HCT116 (cell line): ENCODE measurements around the gene DMD. TPM values are rescaled to one million over a fixed set of nuclear protein-coding genes. Genes with fewer than 3 reads are reported as not detected.

ENCODE experiments used
- ATAC-seq: fragments of 200-7000 bp; cut with Tn5 transposase; 2 replicates; pipeline ENCODE4 v1.9.1; 2020; ENCODE audit warnings: mild to moderate bottlenecking, moderate library complexity
- BruUV-seq: library from RNA; stranded (reverse); fragments of 400-500 nt; replicated peaks from 2 replicates; lab custom pipeline; 2021; lab: Mats Ljungman, UMichigan
- CTCF ChIA-PET: fragments of 300-600 bp; sonication (Branson Sonifier 250); formaldehyde crosslinking; loops from one replicate; lab custom pipeline; 2021; ENCODE audit warnings: antibody characterized with exemption; lab: Charles Lee
- POLR2A ChIA-PET: fragments of 300-600, 350-600 bp; sonication (Branson Sonifier 250); formaldehyde crosslinking; loops from one replicate; lab custom pipeline; 2021; ENCODE audit warnings: antibody characterized with exemption; lab: Charles Lee
- RAD21 ChIA-PET, 2 experiments: fragments of 300-600 bp; sonication (Branson Sonifier 250); formaldehyde crosslinking; loops; one replicate each; lab custom pipeline; 2023; ENCODE audit warnings: low total read pairs in 2 of 2; ENCODE audit not compliant: uncharacterized antibody in 2 of 2, unreplicated experiment in 2 of 2, low non-redundant PET in 1 of 2; lab: Charles Lee
- DNase-seq: peaks from one replicate; pipeline ENCODE4 v3.0.0-alpha.2; 2010; ENCODE audit warnings: low read depth, low spot score
- H2AFZ ChIP-seq: fragments of 200-600 bp; shearing (Covaris generic), sonication (generic); 2 replicates; pipeline ENCODE4 v1.6.1; 2017; ENCODE audit warnings: low read depth, mixed run types, mixed read lengths, antibody characterized with exemption, low read length; ENCODE audit not compliant: poor library complexity, severe bottlenecking
- H3K27ac ChIP-seq: 2 replicates; pipeline ENCODE4 v1.5.1; 2012; ENCODE audit warnings: low read depth, low read length
- H3K27me3 ChIP-seq: fragments of 200-600 bp; sonication (generic); 2 replicates; pipeline ENCODE4 v1.6.1; 2016; ENCODE audit warnings: mixed run types, low read length, mixed read lengths; ENCODE audit not compliant: insufficient read depth
- H3K36me3 ChIP-seq, 2 experiments: fragments of 200-500 bp in 1 of 2; fragments of 200-600 bp in 1 of 2; sonication (Bioruptor generic) in 1 of 2; sonication (generic) in 1 of 2; 2 replicates each; pipeline versions ENCODE4 v1.5.1 to v1.6.1; 2014 to 2016; ENCODE audit warnings: low read length in 2 of 2, inconsistent platforms in 1 of 2, mixed read lengths in 1 of 2, mixed run types in 1 of 2; ENCODE audit not compliant: insufficient read depth in 2 of 2, control insufficient read depth in 1 of 2
- H3K4me1 ChIP-seq, 2 experiments: fragments of 200-600 bp in 1 of 2; sonication (generic) in 1 of 2; 2 replicates each; pipeline versions ENCODE4 v1.5.1 to v1.6.1; 2012 to 2017; ENCODE audit warnings: low read length in 2 of 2, inconsistent platforms in 1 of 2, mild to moderate bottlenecking in 1 of 2, mixed read lengths in 1 of 2, mixed run types in 1 of 2, moderate library complexity in 1 of 2; ENCODE audit not compliant: insufficient read depth in 2 of 2, control insufficient read depth in 1 of 2
- H3K4me2 ChIP-seq: fragments of 200-600 bp; sonication (generic); 2 replicates; pipeline ENCODE4 v1.6.1; 2017; ENCODE audit warnings: mixed run types, low read length, mixed read lengths
- H3K4me3 ChIP-seq, 2 experiments: fragments of 200-600 bp in 1 of 2; sonication (generic) in 1 of 2; replicated peaks in 1 of 2; 2 replicates each; pipeline ENCODE4 v1.5.1; 2011 to 2016; ENCODE audit warnings: low read length in 2 of 2, control low read depth in 1 of 2, low read depth in 1 of 2, mild to moderate bottlenecking in 1 of 2, mixed read lengths in 1 of 2, mixed run types in 1 of 2
- H3K79me2 ChIP-seq: fragments of 200-600 bp; sonication (generic); 2 replicates; pipeline ENCODE4 v1.6.1; 2017; ENCODE audit warnings: mild to moderate bottlenecking, mixed run types, low read length, moderate library complexity, mixed read lengths; ENCODE audit not compliant: insufficient read depth
- H3K9ac ChIP-seq: fragments of 200-600 bp; sonication (generic); 2 replicates; pipeline ENCODE4 v1.6.1; 2016; ENCODE audit warnings: low read length, mixed read lengths
- H3K9me2 ChIP-seq: fragments of 200-600 bp; sonication (generic), shearing (Covaris generic); 2 replicates; pipeline ENCODE4 v1.6.1; 2017; ENCODE audit warnings: mixed run types, mild to moderate bottlenecking, moderate library complexity; ENCODE audit not compliant: insufficient read depth
- H3K9me3 ChIP-seq, 2 experiments: fragments of 200-500 bp in 1 of 2; fragments of 200-600 bp in 1 of 2; sonication (Bioruptor generic) in 1 of 2; sonication (generic) in 1 of 2; 2 replicates each; pipeline ENCODE4 v1.6.1; 2014 to 2017; ENCODE audit warnings: low read length in 2 of 2, mixed read lengths in 2 of 2, inconsistent platforms in 1 of 2, low read depth in 1 of 2, mild to moderate bottlenecking in 1 of 2, mixed run types in 1 of 2, moderate library complexity in 1 of 2; ENCODE audit not compliant: control insufficient read depth in 1 of 2, insufficient read depth in 1 of 2
- H4K20me1 ChIP-seq: fragments of 200-600 bp; sonication (generic), shearing (Covaris generic); 2 replicates; pipeline ENCODE4 v1.6.1; 2017; ENCODE audit warnings: mixed run types, mild to moderate bottlenecking, moderate library complexity; ENCODE audit not compliant: insufficient read depth
- CTCF ChIP-seq, 3 experiments: fragments of 200-600 bp in 1 of 3; sonication (generic) in 1 of 3; IDR thresholded peaks in 2 of 3; conservative IDR thresholded peaks in 1 of 3; 2 replicates each; pipeline ENCODE4 v1.5.1; 2012 to 2017; ENCODE audit warnings: low read depth in 2 of 3, low read length in 2 of 3, antibody characterized with exemption in 1 of 3, borderline replicate concordance in 1 of 3, control low read depth in 1 of 3, mild to moderate bottlenecking in 1 of 3, mixed read lengths in 1 of 3, mixed run types in 1 of 3, moderate library complexity in 1 of 3; ENCODE audit not compliant: insufficient read depth in 1 of 3
- JUND ChIP-seq: IDR thresholded peaks from 2 replicates; pipeline ENCODE4 v1.6.1; 2012
- POLR2A ChIP-seq: IDR thresholded peaks from 2 replicates; pipeline ENCODE4 v1.7.0; 2011; ENCODE audit warnings: borderline replicate concordance; ENCODE audit not compliant: insufficient read depth, insufficient read length; ENCODE audit errors: extremely low read depth
- REST ChIP-seq: IDR thresholded peaks from 2 replicates; pipeline ENCODE4 v1.6.1; 2012; ENCODE audit warnings: low read depth
- SRF ChIP-seq: IDR thresholded peaks from 2 replicates; pipeline ENCODE4 v1.6.1; 2012; ENCODE audit warnings: low read depth
- ZNF274 ChIP-seq: fragments of 200-500 bp; sonication (Bioruptor generic); IDR thresholded peaks from 2 replicates; pipeline ENCODE4 v1.6.1; 2014; ENCODE audit warnings: mild to moderate bottlenecking, low read depth, low read length, inconsistent platforms
- intact Hi-C: fragments of 100-400 bp; cut with micrococcal nuclease; formaldehyde crosslinking; loops from 2 replicates; pipeline ENCODE4 v1.10.0; 2022
- total RNA-seq: library from RNA; stranded (reverse); gene quantifications from one replicate; pipeline ENCODE4 v1.2.1, GENCODE V29; 2021; ENCODE audit not compliant: unreplicated experiment
- TF ChIP-seq, protein P1 (sequence below): IDR thresholded peaks from 2 replicates; pipeline ENCODE4 v1.6.1; 2011; ENCODE audit warnings: mild to moderate bottlenecking, low read length, moderate library complexity; ENCODE audit not compliant: insufficient replicate concordance; ENCODE audit errors: extremely low read depth

Gene DMD
- total RNA-seq, 1 experiment from 2014 or later = 0.05 TPM

DNA sequence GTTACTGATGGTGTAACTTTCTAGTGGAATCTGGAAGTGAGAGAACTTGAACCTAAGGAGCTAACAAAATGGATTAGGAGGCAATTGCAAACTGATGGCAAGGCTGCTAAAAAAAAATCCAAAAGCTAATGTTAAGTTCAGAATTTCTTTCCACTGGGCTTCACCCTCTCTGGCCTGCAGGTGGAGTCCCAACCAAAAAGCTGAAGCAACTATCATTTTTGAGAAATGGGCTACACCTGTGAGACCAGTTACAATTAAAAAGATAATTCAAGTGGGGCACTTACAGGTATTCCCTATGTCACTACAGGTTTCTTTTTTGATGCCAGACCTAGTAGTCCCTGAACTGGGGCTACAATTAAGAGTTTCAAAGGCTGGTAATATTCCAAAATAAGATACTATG lies 1997.4 kb downstream of the DMD start:
- no peaks in the 10 kb centered on the region for H3K4me1 ChIP-seq
- DNase-seq (no peak), ATAC-seq (no peak)
- no TSS peak for BruUV-seq
- ChIA-PET CTCF (no interaction called here), POLR2A (no interaction called here), RAD21 (no interaction called here)
- no peak for TF ChIP-seq SRF
- TF ChIP-seq REST = no peak
- TF ChIP-seq CTCF (IDR thresholded peaks at IDR 0.05 in 2 of 3, conservative IDR thresholded peaks at IDR 0.05 in 1 of 3; ENCODE audit: borderline replicate concordance in 1 of 3, insufficient read depth in 1 of 3, low read depth in 2 of 3, low read length in 2 of 3) = peak in 2 of 3 experiments; percentile 19 to 34; a peak in 3 of 6 replicates
- TF ChIP-seq ZNF274 = no peak
- TF ChIP-seq JUND = no peak
- no peak for TF ChIP-seq POLR2A
- TF ChIP-seq, protein P1, sequence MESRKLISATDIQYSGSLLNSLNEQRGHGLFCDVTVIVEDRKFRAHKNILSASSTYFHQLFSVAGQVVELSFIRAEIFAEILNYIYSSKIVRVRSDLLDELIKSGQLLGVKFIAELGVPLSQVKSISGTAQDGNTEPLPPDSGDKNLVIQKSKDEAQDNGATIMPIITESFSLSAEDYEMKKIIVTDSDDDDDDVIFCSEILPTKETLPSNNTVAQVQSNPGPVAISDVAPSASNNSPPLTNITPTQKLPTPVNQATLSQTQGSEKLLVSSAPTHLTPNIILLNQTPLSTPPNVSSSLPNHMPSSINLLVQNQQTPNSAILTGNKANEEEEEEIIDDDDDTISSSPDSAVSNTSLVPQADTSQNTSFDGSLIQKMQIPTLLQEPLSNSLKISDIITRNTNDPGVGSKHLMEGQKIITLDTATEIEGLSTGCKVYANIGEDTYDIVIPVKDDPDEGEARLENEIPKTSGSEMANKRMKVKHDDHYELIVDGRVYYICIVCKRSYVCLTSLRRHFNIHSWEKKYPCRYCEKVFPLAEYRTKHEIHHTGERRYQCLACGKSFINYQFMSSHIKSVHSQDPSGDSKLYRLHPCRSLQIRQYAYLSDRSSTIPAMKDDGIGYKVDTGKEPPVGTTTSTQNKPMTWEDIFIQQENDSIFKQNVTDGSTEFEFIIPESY = no peak
- no peak overlapping the region for H3K4me2 ChIP-seq
- H3K9ac ChIP-seq = no peak overlapping the region
- no peaks in the 10 kb centered on the region for H3K27me3 ChIP-seq
- intact Hi-C loops = loop anchor here (5.0 kb wide), 1 partner anchor 443 kb away; no protein-coding TSS in a partner anchor
- no peaks in the 10 kb centered on the region for H3K79me2 ChIP-seq
- no peaks in the 10 kb centered on the region for H4K20me1 ChIP-seq
- H3K9me3 ChIP-seq = no peaks in the 10 kb centered on the region
- no peak overlapping the region for H3K4me3 ChIP-seq
- no peaks in the 10 kb centered on the region for H3K9me2 ChIP-seq
- H2AFZ ChIP-seq = no peak overlapping the region
- no peaks in the 10 kb centered on the region for H3K36me3 ChIP-seq
- no peak overlapping the region for H3K27ac ChIP-seq
